ENCODE results near the gene DNM1.

The DNM1 gene

GRCh38 chr9:128218518-128219389 lies 15.6 kb downstream of the DNM1 start:
- 15% methylated on average over 46 of the region's 47 CpGs for WGBS (ENCODE audit: insufficient coverage)
- H3K36me3 ChIP-seq (ENCODE audit: control insufficient read depth in 4 of 4, insufficient read depth in 4 of 4, low read length in 3 of 4): peaks cover 0 to 3% (median 0%) of the 10 kb centered on the region in 4 experiments
- H3K4me1 ChIP-seq (ENCODE audit: control extremely low read depth in 1 of 4, control insufficient read depth in 4 of 4, insufficient read depth in 4 of 4, low read length in 3 of 4): peaks cover 0 to 12% (median 10%) of the 10 kb centered on the region in 4 experiments
- peak; percentile 93 to 96 (median 93) for DNase-seq
- H3K9me3 ChIP-seq (ENCODE audit: control extremely low read depth in 1 of 5, control insufficient read depth in 4 of 5, insufficient read depth in 2 of 5, low read depth in 1 of 5, low read length in 4 of 5): no peaks in the 10 kb centered on the region
- CTCF ChIA-PET: interaction anchor here (1.0 to 2.5 kb wide), 3 partner anchors 15 to 36 kb away, joined by 3 to 6 read pairs (median 3); no protein-coding TSS in a partner anchor
- peak overlapping the region in 5 of 7 experiments; percentile 38 to 79 (median 70) for H3K4me3 ChIP-seq (ENCODE audit: control insufficient read depth in 1 of 7, extremely low read depth in 1 of 7, insufficient read depth in 4 of 7, low read depth in 2 of 7, low read length in 6 of 7)
- no peaks in the 10 kb centered on the region for H3K27me3 ChIP-seq (replicated peaks in 2 of 5; ENCODE audit: control insufficient read depth in 4 of 5, insufficient read depth in 5 of 5, low read length in 4 of 5)
- POLR2A ChIA-PET: no interaction called here
- H3K27ac ChIP-seq (ENCODE audit: insufficient read depth in 1 of 2, low read depth in 1 of 2, low read length in 2 of 2, poor library complexity in 1 of 2, severe bottlenecking in 2 of 2): no peak overlapping the region

GRCh38 chr9:128219831-128220230 lies 16.7 kb downstream of the DNM1 start:
- no peak overlapping the region for H3K27ac ChIP-seq (ENCODE audit: insufficient read depth in 1 of 2, low read depth in 1 of 2, low read length in 2 of 2, poor library complexity in 1 of 2, severe bottlenecking in 2 of 2)
- ChIA-PET CTCF (interaction anchor here (2.5 kb wide), 1 partner anchor 35 kb away, joined by 6 read pairs; no protein-coding TSS in a partner anchor), POLR2A (no interaction called here)
- DNase-seq: no peak
- no peaks in the 10 kb centered on the region for H3K9me3 ChIP-seq (ENCODE audit: control extremely low read depth in 1 of 5, control insufficient read depth in 4 of 5, insufficient read depth in 2 of 5, low read depth in 1 of 5, low read length in 4 of 5)
- no peak overlapping the region for H3K4me3 ChIP-seq (ENCODE audit: control insufficient read depth in 1 of 7, extremely low read depth in 1 of 7, insufficient read depth in 4 of 7, low read depth in 2 of 7, low read length in 6 of 7)
- 96% methylated on average over 8 of the region's 9 CpGs for WGBS (ENCODE audit: insufficient coverage)
- H3K36me3 ChIP-seq (ENCODE audit: control insufficient read depth in 4 of 4, insufficient read depth in 4 of 4, low read length in 3 of 4): peaks cover 0 to 3% (median 0%) of the 10 kb centered on the region in 4 experiments
- peaks cover 0 to 12% (median 10%) of the 10 kb centered on the region in 4 experiments for H3K4me1 ChIP-seq (ENCODE audit: control extremely low read depth in 1 of 4, control insufficient read depth in 4 of 4, insufficient read depth in 4 of 4, low read length in 3 of 4)
- no peaks in the 10 kb centered on the region for H3K27me3 ChIP-seq (replicated peaks in 2 of 5; ENCODE audit: control insufficient read depth in 4 of 5, insufficient read depth in 5 of 5, low read length in 4 of 5)

- peaks cover 0 to 21% (median 11%) of the 10 kb centered on the region in 4 experiments for H3K4me1 ChIP-seq (ENCODE audit: control extremely low read depth in 1 of 4, control insufficient read depth in 4 of 4, insufficient read depth in 4 of 4, low read length in 3 of 4)
- 95% methylated on average over 5 of the region's 10 CpGs for WGBS (ENCODE audit: insufficient coverage)
- no peaks in the 10 kb centered on the region for H3K9me3 ChIP-seq (ENCODE audit: control extremely low read depth in 1 of 5, control insufficient read depth in 4 of 5, insufficient read depth in 2 of 5, low read depth in 1 of 5, low read length in 4 of 5)
- no peak overlapping the region for H3K27ac ChIP-seq (ENCODE audit: insufficient read depth in 1 of 2, low read depth in 1 of 2, low read length in 2 of 2, poor library complexity in 1 of 2, severe bottlenecking in 2 of 2)
- POLR2A ChIA-PET: no interaction called here
- no peak for DNase-seq
- peaks cover 0 to 3% (median 0%) of the 10 kb centered on the region in 4 experiments for H3K36me3 ChIP-seq (ENCODE audit: control insufficient read depth in 4 of 4, insufficient read depth in 4 of 4, low read length in 3 of 4)
- no peaks in the 10 kb centered on the region for H3K27me3 ChIP-seq (replicated peaks in 2 of 5; ENCODE audit: control insufficient read depth in 4 of 5, insufficient read depth in 5 of 5, low read length in 4 of 5)
- CTCF ChIA-PET: interaction anchor here (1.0 to 1.5 kb wide), 4 partner anchors 9 to 217 kb away, joined by 3 to 4 read pairs (median 3); no protein-coding TSS in a partner anchor
- no peak overlapping the region for H3K4me3 ChIP-seq (ENCODE audit: control insufficient read depth in 1 of 7, extremely low read depth in 1 of 7, insufficient read depth in 4 of 7, low read depth in 2 of 7, low read length in 6 of 7)
Measured at GRCh38 chr9:128222026-128222425, 18.8 kb downstream of the DNM1 start.

GRCh38 chr9:128222880-128223670 lies 19.9 kb downstream of the DNM1 start:
- H3K27ac ChIP-seq (ENCODE audit: insufficient read depth in 1 of 2, low read depth in 1 of 2, low read length in 2 of 2, poor library complexity in 1 of 2, severe bottlenecking in 2 of 2): no peak overlapping the region
- ChIA-PET CTCF (interaction anchor here (1.1 to 1.5 kb wide), 3 partner anchors 17 to 216 kb away, joined by 3 to 4 read pairs (median 3); no protein-coding TSS in a partner anchor), POLR2A (no interaction called here)
- H3K9me3 ChIP-seq (ENCODE audit: control extremely low read depth in 1 of 5, control insufficient read depth in 4 of 5, insufficient read depth in 2 of 5, low read depth in 1 of 5, low read length in 4 of 5): no peaks in the 10 kb centered on the region
- peaks cover 0 to 17% (median 9%) of the 10 kb centered on the region in 4 experiments for H3K4me1 ChIP-seq (ENCODE audit: control extremely low read depth in 1 of 4, control insufficient read depth in 4 of 4, insufficient read depth in 4 of 4, low read length in 3 of 4)
- no peaks in the 10 kb centered on the region for H3K27me3 ChIP-seq (replicated peaks in 2 of 5; ENCODE audit: control insufficient read depth in 4 of 5, insufficient read depth in 5 of 5, low read length in 4 of 5)
- H3K36me3 ChIP-seq (ENCODE audit: control insufficient read depth in 4 of 4, insufficient read depth in 4 of 4, low read length in 3 of 4): peaks cover 0 to 3% (median 0%) of the 10 kb centered on the region in 4 experiments
- H3K4me3 ChIP-seq (ENCODE audit: control insufficient read depth in 1 of 7, extremely low read depth in 1 of 7, insufficient read depth in 4 of 7, low read depth in 2 of 7, low read length in 6 of 7): no peak overlapping the region
- DNase-seq: no peak
- 98% methylated on average over 7 of the region's 13 CpGs for WGBS (ENCODE audit: insufficient coverage)

GRCh38 chr9:128224877-128225276 lies 21.7 kb downstream of the DNM1 start:
- 89% methylated on average over 3 of the region's 7 CpGs for WGBS (ENCODE audit: insufficient coverage)
- ChIA-PET POLR2A (no interaction called here), CTCF (interaction anchor here (1.4 kb wide), 1 partner anchor 15 kb away, joined by 3 read pairs; no protein-coding TSS in a partner anchor)
- no peak for DNase-seq
- no peaks in the 10 kb centered on the region for H3K27me3 ChIP-seq (replicated peaks in 2 of 5; ENCODE audit: control insufficient read depth in 4 of 5, insufficient read depth in 5 of 5, low read length in 4 of 5)
- H3K9me3 ChIP-seq (ENCODE audit: control extremely low read depth in 1 of 5, control insufficient read depth in 4 of 5, insufficient read depth in 2 of 5, low read depth in 1 of 5, low read length in 4 of 5): no peaks in the 10 kb centered on the region
- no peak overlapping the region for H3K27ac ChIP-seq (ENCODE audit: insufficient read depth in 1 of 2, low read depth in 1 of 2, low read length in 2 of 2, poor library complexity in 1 of 2, severe bottlenecking in 2 of 2)
- H3K4me3 ChIP-seq (ENCODE audit: control insufficient read depth in 1 of 7, extremely low read depth in 1 of 7, insufficient read depth in 4 of 7, low read depth in 2 of 7, low read length in 6 of 7): no peak overlapping the region
- peaks cover 0 to 3% (median 0%) of the 10 kb centered on the region in 4 experiments for H3K36me3 ChIP-seq (ENCODE audit: control insufficient read depth in 4 of 4, insufficient read depth in 4 of 4, low read length in 3 of 4)
- peaks cover 0 to 10% (median 0%) of the 10 kb centered on the region in 4 experiments for H3K4me1 ChIP-seq (ENCODE audit: control extremely low read depth in 1 of 4, control insufficient read depth in 4 of 4, insufficient read depth in 4 of 4, low read length in 3 of 4)

- H3K4me3 ChIP-seq (ENCODE audit: control insufficient read depth in 1 of 7, extremely low read depth in 1 of 7, insufficient read depth in 4 of 7, low read depth in 2 of 7, low read length in 6 of 7): no peak overlapping the region
- ChIA-PET CTCF (no interaction called here), POLR2A (no interaction called here)
- WGBS (ENCODE audit: insufficient coverage): 99% methylated on average over 15 of the region's 19 CpGs
- H3K4me1 ChIP-seq (ENCODE audit: control extremely low read depth in 1 of 4, control insufficient read depth in 4 of 4, insufficient read depth in 4 of 4, low read length in 3 of 4): peaks cover 0 to 10% (median 0%) of the 10 kb centered on the region in 4 experiments
- no peak for DNase-seq
- H3K27ac ChIP-seq (ENCODE audit: insufficient read depth in 1 of 2, low read depth in 1 of 2, low read length in 2 of 2, poor library complexity in 1 of 2, severe bottlenecking in 2 of 2): no peak overlapping the region
- no peaks in the 10 kb centered on the region for H3K36me3 ChIP-seq (ENCODE audit: control insufficient read depth in 4 of 4, insufficient read depth in 4 of 4, low read length in 3 of 4)
- H3K27me3 ChIP-seq (replicated peaks in 2 of 5; ENCODE audit: control insufficient read depth in 4 of 5, insufficient read depth in 5 of 5, low read length in 4 of 5): no peaks in the 10 kb centered on the region
- H3K9me3 ChIP-seq (ENCODE audit: control extremely low read depth in 1 of 5, control insufficient read depth in 4 of 5, insufficient read depth in 2 of 5, low read depth in 1 of 5, low read length in 4 of 5): no peaks in the 10 kb centered on the region
Measured at GRCh38 chr9:128225770-128226411, 22.7 kb downstream of the DNM1 start.
